GM21528 (cell line): ENCODE results near the gene PRDM5.
"Not testable (repeated sequence)": the region's sequence is repeated elsewhere in the genome, so short reads cannot be mapped to it uniquely, and the experiment has no call there.

Experiments
- ATAC-seq: cut with Tn5 transposase; IDR thresholded peaks from one replicate; pipeline ENCODE4 v1.9.1; 2021; ENCODE audit warnings: mild to moderate bottlenecking, moderate library complexity; ENCODE audit not compliant: unreplicated experiment, low FRiP score

Gene PRDM5

DNA sequence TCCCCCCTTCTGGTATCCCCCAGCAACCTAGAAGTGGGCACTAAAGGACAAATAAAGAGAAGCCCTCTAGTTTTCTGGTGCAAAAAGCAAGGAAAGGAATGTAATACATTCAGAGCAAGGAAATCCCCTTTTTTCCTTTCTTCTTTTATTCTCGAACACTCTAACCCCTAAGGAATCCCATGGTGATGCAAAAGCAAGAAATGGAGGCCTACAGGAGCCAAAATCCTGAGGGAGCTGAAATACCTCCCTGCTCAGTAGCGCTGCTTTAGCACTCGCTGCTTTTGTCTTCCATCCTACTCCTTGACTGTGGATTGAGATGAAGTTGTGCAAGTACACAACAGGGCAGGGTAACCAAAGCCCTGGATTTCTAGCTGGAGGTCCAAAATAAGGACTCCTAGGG is 251.0 kb downstream of the PRDM5 start:
- ATAC-seq: no peak

DNA sequence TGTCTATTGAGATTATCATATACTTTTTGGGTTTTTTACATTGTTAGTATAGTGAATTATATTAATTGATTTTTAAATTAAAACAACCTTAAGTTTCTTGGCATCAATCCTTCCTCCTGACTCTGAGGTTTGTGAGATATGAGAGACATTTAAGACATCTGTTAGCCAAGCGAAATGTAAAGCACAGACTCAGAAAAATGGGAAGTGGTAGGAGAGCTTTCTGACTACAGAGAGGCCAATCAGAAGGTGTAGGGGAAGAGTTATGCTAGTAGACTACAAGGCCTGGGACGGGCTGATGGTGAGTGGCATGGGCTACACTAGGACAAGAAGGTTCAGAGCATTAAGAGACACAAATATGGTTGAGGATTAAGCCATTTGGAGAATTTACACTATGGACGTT is 255.4 kb downstream of the PRDM5 start:
- ATAC-seq: no peak

DNA sequence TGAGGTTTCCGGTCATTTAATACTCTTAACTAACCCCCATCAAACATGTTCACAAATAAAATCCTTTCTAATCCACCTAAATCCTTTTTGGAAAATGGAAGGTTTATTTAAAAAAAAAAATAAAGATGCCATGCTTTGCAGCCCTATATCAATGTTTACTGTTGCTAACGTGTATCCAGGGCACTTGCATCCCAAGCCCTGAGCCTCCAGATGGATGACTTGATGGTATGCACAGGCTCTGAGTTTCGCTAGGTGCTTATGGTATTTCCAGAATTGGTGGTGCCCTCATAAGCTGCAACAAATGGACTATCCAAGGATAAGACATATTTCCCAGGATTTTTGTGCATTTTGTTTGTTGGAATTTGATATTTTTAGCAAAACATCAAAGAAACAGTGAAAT is 257.7 kb downstream of the PRDM5 start:
- ATAC-seq: no peak

DNA sequence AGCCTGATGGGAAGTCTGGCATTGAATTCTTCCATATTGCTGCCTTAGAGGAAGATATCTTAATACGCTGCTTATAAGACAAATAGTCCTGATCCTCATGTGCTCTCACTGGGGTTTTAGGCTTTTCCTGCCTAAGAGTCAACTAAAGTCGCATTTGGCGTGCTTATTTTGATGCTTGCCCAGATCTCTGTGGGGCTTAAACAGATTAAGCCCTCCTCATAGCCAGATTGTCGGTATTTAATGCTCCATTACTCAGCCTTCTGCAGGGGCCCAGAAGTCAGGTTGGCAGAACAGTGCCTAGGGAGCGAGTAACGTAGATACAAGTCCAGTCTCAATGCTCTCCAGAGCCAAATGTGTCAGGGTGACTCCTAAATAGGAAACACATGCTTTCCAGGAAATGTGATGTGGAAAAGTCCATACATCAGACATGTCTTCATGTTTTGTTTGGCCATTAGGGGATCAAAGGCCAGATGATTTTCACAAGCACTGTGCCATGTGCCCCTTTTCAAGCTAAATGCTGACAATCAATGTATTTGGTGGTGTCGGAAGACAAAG is 262.8 kb downstream of the PRDM5 start:
- ATAC-seq: no peak

DNA sequence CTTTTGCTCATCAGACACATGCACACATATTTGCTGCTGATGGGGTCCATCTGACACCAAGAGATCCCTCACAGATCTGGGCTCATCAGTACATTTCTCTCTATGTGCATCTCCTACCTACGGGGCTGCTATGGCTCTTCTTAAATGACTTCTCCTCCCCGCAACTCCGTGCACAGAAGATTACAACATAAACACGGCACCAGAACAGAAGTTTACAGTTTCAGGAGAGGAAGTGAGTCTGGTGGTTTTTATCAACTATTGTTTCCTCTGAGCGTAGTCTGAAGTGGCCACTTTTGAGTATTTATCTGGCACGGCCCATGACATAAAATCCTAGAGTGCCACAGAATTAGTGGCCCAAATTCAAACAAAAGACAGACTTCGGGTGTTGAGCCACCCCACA is 263.8 kb downstream of the PRDM5 start:
- no peak for ATAC-seq

DNA sequence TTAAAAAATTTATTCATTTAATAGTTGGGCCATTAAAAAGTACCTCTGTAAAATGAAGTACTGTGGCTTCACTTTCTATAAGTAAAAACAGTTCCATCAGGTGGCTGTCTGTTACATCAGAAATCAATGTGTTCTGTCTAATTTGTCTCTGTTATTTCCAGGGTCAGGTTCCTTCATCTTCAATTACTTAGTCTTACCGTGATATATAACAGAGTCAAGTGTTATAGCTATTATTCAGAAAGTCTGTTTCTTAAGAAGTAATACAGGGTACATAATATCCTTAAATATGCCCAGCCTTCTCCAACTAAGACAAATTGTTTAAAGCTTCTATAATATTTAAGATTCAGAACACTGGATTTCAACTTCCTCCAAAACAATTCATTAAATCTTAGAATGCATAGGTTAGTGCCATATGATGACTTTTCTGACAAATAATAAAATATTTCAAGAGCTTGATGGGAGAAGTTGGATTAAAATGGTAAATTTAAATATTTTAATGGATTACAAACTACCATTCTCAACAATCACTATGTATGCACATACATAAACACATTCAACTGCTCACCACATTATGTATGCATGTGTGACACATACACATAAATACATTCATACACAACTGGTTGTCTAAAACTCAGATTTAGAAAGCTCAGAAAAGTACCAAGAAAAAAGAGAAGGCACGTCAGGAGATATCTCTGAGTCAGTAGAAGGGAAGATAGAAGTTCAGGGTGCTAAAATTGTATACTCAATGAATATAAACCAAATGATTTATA is 268.5 kb downstream of the PRDM5 start:
- no peak for ATAC-seq

DNA sequence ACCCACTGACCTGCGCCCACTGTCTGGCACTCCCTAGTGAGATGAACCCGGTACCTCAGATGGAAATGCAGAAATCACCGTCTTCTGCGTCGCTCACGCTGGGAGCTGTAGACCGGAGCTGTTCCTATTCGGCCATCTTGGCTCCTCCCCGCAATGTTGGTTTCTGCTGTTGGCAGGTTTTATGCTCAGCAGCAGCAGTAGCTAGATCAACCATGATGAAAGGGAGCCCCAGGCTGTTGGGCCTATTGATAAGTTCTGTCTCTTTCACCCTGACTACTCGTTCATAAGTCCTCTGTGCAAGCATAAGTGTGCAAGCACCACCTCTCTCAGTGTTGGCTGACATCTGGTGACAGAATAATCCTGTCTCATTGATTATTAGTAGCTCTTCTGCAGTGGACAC is 274.2 kb downstream of the PRDM5 start:
- ATAC-seq: not testable (repeated sequence)
